ENCODE measurements around the gene ARFGAP3. TPM values are rescaled to one million over a fixed set of nuclear protein-coding genes. Genes with fewer than 3 reads are reported as not detected.

The ARFGAP3 gene
- total and polyA plus RNA-seq, 7 experiments from 2014 or later, result 22.9 to 38.4 (median 30.6) TPM

DNA sequence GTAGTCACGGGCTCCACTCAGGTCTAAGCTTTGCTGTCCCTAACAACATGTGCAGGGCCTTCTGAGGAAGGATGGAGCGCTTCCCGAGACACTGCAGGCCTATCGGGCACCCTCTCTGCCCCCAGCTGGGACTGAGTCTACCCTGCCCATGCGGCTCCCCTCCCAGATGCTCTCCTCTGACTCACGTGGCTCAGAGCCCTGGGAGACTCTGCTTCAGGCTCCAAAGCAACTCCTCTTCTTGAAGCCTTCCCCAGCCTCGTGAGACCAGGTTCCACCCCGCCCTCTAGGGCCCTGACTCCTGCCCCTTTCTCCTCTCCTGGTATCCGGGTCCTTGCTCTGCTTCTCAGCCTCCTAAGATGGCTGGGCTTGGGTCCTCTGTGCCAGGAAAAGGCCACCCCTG, 28.4 kb upstream of the ARFGAP3 start:
- Histone ChIP-seq H3K4me1 (ENCODE audit: control insufficient read depth in 2 of 2, insufficient read depth in 2 of 2, low read length in 2 of 2) (no peaks in the 10 kb centered on the region), H3K27me3 (ENCODE audit: control insufficient read depth in 2 of 2, insufficient read depth in 2 of 2, low read length in 2 of 2) (no peaks in the 10 kb centered on the region), H3K36me3 (ENCODE audit: control insufficient read depth in 2 of 3, insufficient read depth in 3 of 3, low read length in 3 of 3) (peaks cover 0 to 93% (median 20%) of the 10 kb centered on the region in 3 experiments), H3K9me3 (ENCODE audit: control insufficient read depth in 2 of 3, low read length in 3 of 3) (no peaks in the 10 kb centered on the region), H3K27ac (ENCODE audit: low read depth, low read length) (no peak overlapping the region), H3K4me3 (ENCODE audit: low read length) (no peak overlapping the region)
- Mint-ChIP-seq H3K27ac (no peak overlapping the region), H3K4me3 (no peak overlapping the region), H3K36me3 (peaks cover 6 to 28% (median 14%) of the 10 kb centered on the region in 5 donors), H3K27me3 (no peaks in the 10 kb centered on the region), H3K4me1 (peaks cover 0 to 19% (median 5%) of the 10 kb centered on the region in 7 donors), H3K9me3 (no peaks in the 10 kb centered on the region)
- ChIA-PET CTCF (no interaction called here), POLR2A (no interaction called here)
- DNase-seq (no peak), ATAC-seq (no peak)
- intact Hi-C loops (cut with micrococcal nuclease), result no loop called here

DNA sequence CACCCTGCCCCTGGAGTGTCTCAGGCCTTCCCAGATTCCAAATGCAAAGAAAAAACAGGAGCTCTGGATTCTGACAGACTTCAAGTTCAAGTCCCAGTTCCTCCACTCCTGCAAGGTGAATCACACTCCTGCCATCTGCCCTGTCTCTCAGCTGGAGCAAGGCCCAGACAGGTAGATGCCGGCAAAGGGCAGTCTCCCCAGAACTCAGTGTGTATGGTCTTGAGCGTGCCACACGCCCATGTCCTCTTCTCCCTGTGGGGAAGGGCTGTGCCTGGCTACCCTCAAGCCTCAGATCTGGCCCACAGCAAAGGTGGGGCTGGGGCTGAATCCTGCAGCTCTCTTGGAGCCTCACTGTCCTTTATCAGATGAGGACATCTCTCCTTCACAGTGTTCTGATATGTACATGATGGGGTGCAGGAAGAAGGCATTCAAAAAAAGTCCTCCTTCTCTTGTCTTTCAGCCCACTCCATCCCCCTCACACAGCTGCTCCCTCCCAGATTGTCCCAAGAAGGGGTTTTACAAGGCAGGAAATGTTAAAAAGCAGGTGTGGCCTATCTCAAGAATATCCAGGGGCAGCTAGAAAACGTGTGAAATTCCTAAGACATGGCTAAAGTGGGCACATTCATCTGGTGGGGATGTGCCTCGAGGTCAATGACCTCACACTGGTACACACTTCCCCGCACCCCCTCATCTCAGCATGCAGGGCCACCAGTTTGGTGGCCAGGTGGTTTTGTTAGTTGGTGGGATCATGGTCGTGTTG, 27.7 kb upstream of the ARFGAP3 start:
- Histone ChIP-seq H3K4me1 (ENCODE audit: control insufficient read depth in 2 of 2, insufficient read depth in 2 of 2, low read length in 2 of 2) (no peaks in the 10 kb centered on the region), H3K4me3 (ENCODE audit: low read length) (no peak overlapping the region), H3K9me3 (ENCODE audit: control insufficient read depth in 2 of 3, low read length in 3 of 3) (no peaks in the 10 kb centered on the region), H3K27ac (ENCODE audit: low read depth, low read length) (no peak overlapping the region), H3K27me3 (ENCODE audit: control insufficient read depth in 2 of 2, insufficient read depth in 2 of 2, low read length in 2 of 2) (no peaks in the 10 kb centered on the region), H3K36me3 (ENCODE audit: control insufficient read depth in 2 of 3, insufficient read depth in 3 of 3, low read length in 3 of 3) (peaks cover 0 to 97% (median 20%) of the 10 kb centered on the region in 3 experiments)
- intact Hi-C loops (cut with micrococcal nuclease), result no loop called here
- Mint-ChIP-seq H3K9me3 (no peaks in the 10 kb centered on the region), H3K36me3 (peaks cover 6 to 32% (median 14%) of the 10 kb centered on the region in 5 donors), H3K4me3 (no peak overlapping the region), H3K4me1 (peaks cover 0 to 19% (median 5%) of the 10 kb centered on the region in 7 donors), H3K27ac (no peak overlapping the region), H3K27me3 (no peaks in the 10 kb centered on the region)
- CTCF ChIA-PET, result no interaction called here
- DNase-seq (no peak), ATAC-seq (no peak)
- POLR2A ChIA-PET, result no interaction called here

DNA sequence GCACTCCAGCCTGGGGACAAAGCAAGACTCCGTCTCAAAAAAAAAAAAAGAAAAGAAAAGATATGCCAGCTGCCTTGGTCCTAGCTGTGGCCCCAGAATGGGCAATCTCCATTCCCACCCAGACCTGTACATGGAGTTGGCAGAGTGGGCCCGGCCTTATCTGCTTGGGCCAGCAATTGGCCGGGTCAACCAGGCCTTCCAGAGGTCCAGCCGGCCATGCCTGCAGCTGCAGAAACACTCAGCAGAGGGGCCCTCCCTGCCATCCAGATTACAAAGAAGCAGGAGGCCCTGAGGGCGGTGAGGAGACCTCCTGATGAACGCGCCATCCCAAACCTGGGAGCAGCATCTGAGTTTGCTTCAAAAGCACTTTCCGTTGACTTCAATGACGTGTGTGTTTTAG, 26.9 kb upstream of the ARFGAP3 start:
- ATAC-seq, result no peak
- Histone ChIP-seq H3K27me3 (ENCODE audit: control insufficient read depth in 2 of 2, insufficient read depth in 2 of 2, low read length in 2 of 2) (no peaks in the 10 kb centered on the region), H3K4me1 (ENCODE audit: control insufficient read depth in 2 of 2, insufficient read depth in 2 of 2, low read length in 2 of 2) (no peaks in the 10 kb centered on the region), H3K27ac (ENCODE audit: low read depth, low read length) (no peak overlapping the region), H3K9me3 (ENCODE audit: control insufficient read depth in 2 of 3, low read length in 3 of 3) (no peaks in the 10 kb centered on the region), H3K4me3 (ENCODE audit: low read length) (no peak overlapping the region), H3K36me3 (ENCODE audit: control insufficient read depth in 2 of 3, insufficient read depth in 3 of 3, low read length in 3 of 3) (peaks cover 0 to 98% (median 15%) of the 10 kb centered on the region in 3 experiments)
- no peaks in the 10 kb centered on the region for H3K9me3 Mint-ChIP-seq
- H3K27ac Mint-ChIP-seq, result no peak overlapping the region
- intact Hi-C loops (cut with micrococcal nuclease), result no loop called here
- no peaks in the 10 kb centered on the region for H3K27me3 Mint-ChIP-seq
- H3K4me3 Mint-ChIP-seq, result no peak overlapping the region
- ChIA-PET POLR2A (no interaction called here), CTCF (no interaction called here)
- peaks cover 5 to 27% (median 11%) of the 10 kb centered on the region in 5 donors for H3K36me3 Mint-ChIP-seq
- no peak for DNase-seq
- H3K4me1 Mint-ChIP-seq, result peaks cover 0 to 11% (median 3%) of the 10 kb centered on the region in 7 donors

DNA sequence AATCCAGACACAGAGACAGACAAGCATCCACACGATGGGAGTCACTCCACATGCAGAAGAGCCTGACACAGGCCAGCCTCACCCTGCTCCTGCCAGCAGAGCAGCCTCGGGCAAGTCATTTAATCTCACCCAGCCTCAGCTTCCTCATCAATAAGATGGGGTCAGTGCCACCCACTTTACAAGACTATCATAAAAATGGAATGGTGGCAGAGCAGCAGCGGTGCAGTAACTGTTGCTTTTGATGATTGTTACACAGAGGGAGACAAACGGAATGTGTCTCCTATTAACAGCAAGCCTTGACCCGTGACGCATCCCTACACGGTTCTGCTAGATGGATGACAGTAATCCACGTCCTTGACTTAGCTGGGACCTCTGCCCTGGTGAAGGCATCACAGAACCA, 26.0 kb upstream of the ARFGAP3 start:
- POLR2A ChIA-PET, result no interaction called here
- Mint-ChIP-seq H3K4me1 (peaks cover 0 to 3% (median 0%) of the 10 kb centered on the region in 7 donors), H3K36me3 (peaks cover 0 to 28% (median 8%) of the 10 kb centered on the region in 5 donors), H3K4me3 (no peak overlapping the region), H3K27ac (peak overlapping the region in 3 of 9 donors; percentile 16 to 51 (median 31)), H3K9me3 (no peaks in the 10 kb centered on the region), H3K27me3 (no peaks in the 10 kb centered on the region)
- Histone ChIP-seq H3K9me3 (ENCODE audit: control insufficient read depth in 2 of 3, low read length in 3 of 3) (no peaks in the 10 kb centered on the region), H3K36me3 (ENCODE audit: control insufficient read depth in 2 of 3, insufficient read depth in 3 of 3, low read length in 3 of 3) (peaks cover 0 to 98% (median 10%) of the 10 kb centered on the region in 3 experiments), H3K4me1 (ENCODE audit: control insufficient read depth in 2 of 2, insufficient read depth in 2 of 2, low read length in 2 of 2) (no peaks in the 10 kb centered on the region), H3K27ac (ENCODE audit: low read depth, low read length) (no peak overlapping the region), H3K27me3 (ENCODE audit: control insufficient read depth in 2 of 2, insufficient read depth in 2 of 2, low read length in 2 of 2) (no peaks in the 10 kb centered on the region), H3K4me3 (ENCODE audit: low read length) (no peak overlapping the region)
- no peak for DNase-seq
- intact Hi-C loops (cut with micrococcal nuclease), result no loop called here
- CTCF ChIA-PET, result no interaction called here
- no peak for ATAC-seq

DNA sequence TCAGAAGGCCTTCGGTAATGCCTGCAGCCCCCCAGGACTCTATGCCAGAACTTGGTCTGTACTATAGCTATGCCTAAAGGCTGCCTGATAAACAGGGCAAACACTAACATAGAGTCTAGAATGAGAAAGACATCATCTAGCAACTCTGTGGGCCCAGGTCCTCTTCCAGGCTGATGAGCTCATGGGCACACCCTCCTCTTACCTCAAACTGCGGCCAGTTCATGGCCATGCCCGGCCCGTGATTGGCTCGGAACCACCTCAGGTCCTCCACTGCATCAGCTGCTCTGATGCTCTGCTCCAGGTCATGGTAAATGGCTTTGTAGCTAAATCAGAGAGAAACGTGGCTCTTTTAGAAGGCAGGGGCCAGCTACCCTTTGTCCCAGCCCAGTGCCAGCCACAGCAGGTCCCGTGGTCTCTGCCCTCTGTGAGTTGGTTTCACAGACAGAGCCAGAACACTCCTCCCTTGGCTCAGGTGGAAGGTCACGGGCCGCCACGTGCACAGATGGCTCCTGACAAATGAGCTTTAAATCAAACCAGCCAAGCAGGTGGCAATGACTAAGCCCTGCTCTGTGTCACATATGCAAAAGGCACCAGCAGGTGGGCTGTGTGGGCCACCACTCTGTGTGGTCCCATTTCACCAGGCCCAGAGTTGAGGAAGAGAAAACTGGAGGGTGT, 25.0 kb upstream of the ARFGAP3 start:
- H3K27ac ChIP-seq (ENCODE audit: low read depth, low read length), result no peak overlapping the region
- H3K27me3 Mint-ChIP-seq, result no peaks in the 10 kb centered on the region
- H3K9me3 ChIP-seq (ENCODE audit: control insufficient read depth in 2 of 3, low read length in 3 of 3), result no peaks in the 10 kb centered on the region
- peaks cover 0 to 31% (median 8%) of the 10 kb centered on the region in 5 donors for H3K36me3 Mint-ChIP-seq
- H3K4me1 Mint-ChIP-seq, result no peaks in the 10 kb centered on the region
- DNase-seq (no peak), ATAC-seq (no peak)
- intact Hi-C loops (cut with micrococcal nuclease), result no loop called here
- H3K9me3 Mint-ChIP-seq, result no peaks in the 10 kb centered on the region
- ChIA-PET CTCF (no interaction called here), POLR2A (no interaction called here)
- H3K4me3 ChIP-seq (ENCODE audit: low read length), result no peak overlapping the region
- peaks cover 0 to 98% (median 10%) of the 10 kb centered on the region in 3 experiments for H3K36me3 ChIP-seq (ENCODE audit: control insufficient read depth in 2 of 3, insufficient read depth in 3 of 3, low read length in 3 of 3)
- H3K4me1 ChIP-seq (ENCODE audit: control insufficient read depth in 2 of 2, insufficient read depth in 2 of 2, low read length in 2 of 2), result no peaks in the 10 kb centered on the region
- H3K27ac Mint-ChIP-seq, result peak overlapping the region in 1 of 9 donors; percentile 53
- no peak overlapping the region for H3K4me3 Mint-ChIP-seq
- no peaks in the 10 kb centered on the region for H3K27me3 ChIP-seq (ENCODE audit: control insufficient read depth in 2 of 2, insufficient read depth in 2 of 2, low read length in 2 of 2)

DNA sequence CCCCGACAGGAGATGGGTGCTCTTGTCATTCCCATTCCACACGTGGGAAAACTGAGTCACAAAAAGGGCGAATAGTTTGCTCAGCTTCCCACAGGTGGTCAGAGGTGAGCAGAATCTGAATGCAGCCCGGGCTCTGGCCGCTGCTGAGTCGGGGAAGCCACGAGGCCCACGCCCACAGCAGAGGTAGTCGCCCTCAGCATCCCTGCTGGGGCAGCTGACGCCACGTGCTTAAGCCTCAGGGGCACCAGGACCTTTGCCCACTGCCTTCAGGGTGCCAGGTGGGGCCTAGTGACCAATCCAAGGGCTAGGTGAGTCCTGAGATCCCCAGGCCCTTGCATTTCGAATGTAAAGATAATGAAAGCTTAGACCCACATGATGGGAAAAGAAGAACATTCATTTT, 24.2 kb upstream of the ARFGAP3 start:
- no peak overlapping the region for H3K27ac ChIP-seq (ENCODE audit: low read depth, low read length)
- Mint-ChIP-seq H3K27me3 (no peaks in the 10 kb centered on the region), H3K36me3 (peaks cover 0 to 37% (median 8%) of the 10 kb centered on the region in 5 donors), H3K9me3 (no peaks in the 10 kb centered on the region), H3K27ac (no peak overlapping the region), H3K4me1 (no peaks in the 10 kb centered on the region), H3K4me3 (no peak overlapping the region)
- H3K27me3 ChIP-seq (ENCODE audit: control insufficient read depth in 2 of 2, insufficient read depth in 2 of 2, low read length in 2 of 2), result no peaks in the 10 kb centered on the region
- intact Hi-C loops (cut with micrococcal nuclease), result no loop called here
- H3K4me1 ChIP-seq (ENCODE audit: control insufficient read depth in 2 of 2, insufficient read depth in 2 of 2, low read length in 2 of 2), result no peaks in the 10 kb centered on the region
- no peak overlapping the region for H3K4me3 ChIP-seq (ENCODE audit: low read length)
- ATAC-seq, result no peak
- DNase-seq, result no peak
- POLR2A ChIA-PET, result no interaction called here
- no peaks in the 10 kb centered on the region for H3K9me3 ChIP-seq (ENCODE audit: control insufficient read depth in 2 of 3, low read length in 3 of 3)
- CTCF ChIA-PET, result no interaction called here
- peaks cover 0 to 98% (median 15%) of the 10 kb centered on the region in 3 experiments for H3K36me3 ChIP-seq (ENCODE audit: control insufficient read depth in 2 of 3, insufficient read depth in 3 of 3, low read length in 3 of 3)

Data from naive thymus-derived CD4-positive, alpha-beta T cell (primary cell).